ENCODE data around the gene NIM1K.

Gene NIM1K

GRCh38 chr5:43193181-43193893 lies 1.3 kb downstream of the NIM1K start (continued):
- TF ChIP-seq ZBTB44 (tag by site-specific recombination; IDR thresholded peaks at IDR 0.05) (no peak), ZNF571 (tag by site-specific recombination; IDR thresholded peaks at IDR 0.05) (no peak), ZSCAN16 (tag by site-specific recombination; IDR thresholded peaks at IDR 0.05) (no peak), ZNF362 (tag by site-specific recombination; IDR thresholded peaks at IDR 0.05) (no peak), ZBTB20 (tag by site-specific recombination; IDR thresholded peaks at IDR 0.05) (peak; percentile 61), ZNF148 (tag by site-specific recombination; IDR thresholded peaks at IDR 0.05; ENCODE audit: borderline replicate concordance) (no peak), ZNF776 (tag by site-specific recombination; IDR thresholded peaks at IDR 0.05; ENCODE audit: borderline replicate concordance) (no peak), ZNF76 (tag by site-specific recombination; IDR thresholded peaks at IDR 0.05; ENCODE audit: borderline replicate concordance, low read depth) (peak; percentile 57; the same call in 1 of the 2 replicates), KLF1 (tag by site-specific recombination; IDR thresholded peaks at IDR 0.05) (no peak), ZNF580 (tag by site-specific recombination; IDR thresholded peaks at IDR 0.05) (peak; percentile 75; the same call in 1 of the 2 replicates), ZNF610 (tag by site-specific recombination; IDR thresholded peaks at IDR 0.05; ENCODE audit: borderline replicate concordance) (no peak), ZNF18 (tag by site-specific recombination; IDR thresholded peaks at IDR 0.05) (no peak), ZNF792 (tag by site-specific recombination; IDR thresholded peaks at IDR 0.05) (no peak), ZNF114 (tag by site-specific recombination; IDR thresholded peaks at IDR 0.05) (no peak), ZNF449 (tag by site-specific recombination; IDR thresholded peaks at IDR 0.05) (no peak), YY1 (tag by site-specific recombination; IDR thresholded peaks at IDR 0.05) (no peak), ZSCAN23 (tag by site-specific recombination; IDR thresholded peaks at IDR 0.05) (peak; percentile 90; the same call in 1 of the 2 replicates), ZNF837 (tag by site-specific recombination; IDR thresholded peaks at IDR 0.05) (no peak), ZNF394 (tag by site-specific recombination; IDR thresholded peaks at IDR 0.05; ENCODE audit: borderline replicate concordance) (peak; percentile 40; the same call in 1 of the 2 replicates), AEBP2 (tag by site-specific recombination; IDR thresholded peaks at IDR 0.05; ENCODE audit: borderline replicate concordance) (no peak), ZNF560 (tag by site-specific recombination; IDR thresholded peaks at IDR 0.05; ENCODE audit: borderline replicate concordance) (no peak), FEZF1 (tag by site-specific recombination; IDR thresholded peaks at IDR 0.05) (no peak), ZFHX2 (tag by site-specific recombination; conservative IDR thresholded peaks at IDR 0.05) (no peak)
- TF ChIP-seq, protein P1, sequence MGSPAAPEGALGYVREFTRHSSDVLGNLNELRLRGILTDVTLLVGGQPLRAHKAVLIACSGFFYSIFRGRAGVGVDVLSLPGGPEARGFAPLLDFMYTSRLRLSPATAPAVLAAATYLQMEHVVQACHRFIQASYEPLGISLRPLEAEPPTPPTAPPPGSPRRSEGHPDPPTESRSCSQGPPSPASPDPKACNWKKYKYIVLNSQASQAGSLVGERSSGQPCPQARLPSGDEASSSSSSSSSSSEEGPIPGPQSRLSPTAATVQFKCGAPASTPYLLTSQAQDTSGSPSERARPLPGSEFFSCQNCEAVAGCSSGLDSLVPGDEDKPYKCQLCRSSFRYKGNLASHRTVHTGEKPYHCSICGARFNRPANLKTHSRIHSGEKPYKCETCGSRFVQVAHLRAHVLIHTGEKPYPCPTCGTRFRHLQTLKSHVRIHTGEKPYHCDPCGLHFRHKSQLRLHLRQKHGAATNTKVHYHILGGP (tag by site-specific recombination; IDR thresholded peaks at IDR 0.05) = peak; percentile 64
- TF ChIP-seq, protein P2, sequence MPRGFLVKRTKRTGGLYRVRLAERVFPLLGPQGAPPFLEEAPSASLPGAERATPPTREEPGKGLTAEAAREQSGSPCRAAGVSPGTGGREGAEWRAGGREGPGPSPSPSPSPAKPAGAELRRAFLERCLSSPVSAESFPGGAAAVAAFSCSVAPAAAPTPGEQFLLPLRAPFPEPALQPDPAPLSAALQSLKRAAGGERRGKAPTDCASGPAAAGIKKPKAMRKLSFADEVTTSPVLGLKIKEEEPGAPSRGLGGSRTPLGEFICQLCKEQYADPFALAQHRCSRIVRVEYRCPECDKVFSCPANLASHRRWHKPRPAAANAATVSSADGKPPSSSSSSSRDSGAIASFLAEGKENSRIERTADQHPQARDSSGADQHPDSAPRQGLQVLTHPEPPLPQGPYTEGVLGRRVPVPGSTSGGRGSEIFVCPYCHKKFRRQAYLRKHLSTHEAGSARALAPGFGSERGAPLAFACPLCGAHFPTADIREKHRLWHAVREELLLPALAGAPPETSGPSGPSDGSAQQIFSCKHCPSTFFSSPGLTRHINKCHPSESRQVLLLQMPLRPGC (tag by site-specific recombination; IDR thresholded peaks at IDR 0.05) = peak; percentile 61; the same call in 1 of the 2 replicates
